Activated gamma-delta T cell (primary cell): ENCODE data around the gene ZBTB1.

Experiments
- DNase-seq: peaks from one replicate; lab custom pipeline; 2025; lab: John Stamatoyannopoulos, UW

Gene ZBTB1

DNA sequence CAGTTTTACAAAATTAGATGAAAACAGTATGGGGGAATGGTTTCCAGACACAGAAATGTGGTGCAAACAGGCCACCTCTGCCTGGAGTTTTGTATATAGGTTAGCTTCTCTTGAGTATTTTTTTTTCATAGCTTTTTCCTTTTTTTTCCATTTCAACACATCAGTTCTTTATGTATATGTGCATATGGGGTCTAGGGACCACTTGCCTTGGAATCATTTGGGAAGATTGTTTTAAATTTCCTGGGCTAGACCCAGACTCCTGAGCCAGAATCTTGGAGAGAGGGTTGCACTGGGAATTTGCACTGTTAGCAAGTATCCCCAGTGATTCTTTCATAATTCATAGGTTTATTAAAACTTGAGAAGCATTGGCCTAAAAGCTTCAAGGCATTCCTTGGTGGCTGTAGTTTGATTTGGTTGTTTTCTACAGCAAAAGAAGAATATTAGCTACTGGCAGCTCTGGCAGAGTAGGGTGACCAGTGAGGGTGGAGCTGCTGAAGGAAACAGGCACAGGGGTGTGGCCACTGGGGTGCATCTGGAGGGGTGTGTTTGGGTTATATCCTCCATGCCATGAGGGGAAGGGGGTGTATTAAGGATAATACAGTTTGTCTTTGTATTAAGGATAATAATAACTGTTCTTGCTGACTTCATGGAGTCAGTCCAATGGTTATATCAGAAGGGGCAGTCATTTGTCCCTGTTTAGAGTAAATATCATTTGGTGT lies 68.0 kb downstream of the ZBTB1 start:
- no peak for DNase-seq

DNA sequence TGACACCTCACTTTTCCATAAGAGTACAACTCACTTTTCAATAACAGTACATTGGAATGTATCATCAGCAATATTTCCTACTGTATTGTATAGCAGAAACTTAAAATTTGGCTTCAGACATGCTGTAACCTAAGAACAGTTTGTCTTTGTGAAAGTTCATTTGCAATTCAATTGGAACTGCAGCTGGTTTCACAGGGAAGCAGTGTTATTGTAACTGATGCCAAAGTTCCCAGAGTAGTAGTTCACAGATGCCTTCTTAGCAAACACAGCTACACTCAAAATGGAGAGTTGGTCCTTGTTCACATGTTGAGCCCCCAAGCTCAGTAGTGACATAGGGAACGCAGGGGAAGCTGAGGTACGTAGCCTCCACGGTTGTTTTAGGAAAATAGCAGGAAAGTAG lies 68.5 kb downstream of the ZBTB1 start:
- DNase-seq, result no peak
